ENCODE measurements around the gene NBEAL2. TPM values are rescaled to one million over a fixed set of nuclear protein-coding genes. Genes with fewer than 3 reads are reported as not detected.

NBEAL2 gene
- total RNA-seq, 1 donor from 2014 or later, result 14.8 TPM

DNA sequence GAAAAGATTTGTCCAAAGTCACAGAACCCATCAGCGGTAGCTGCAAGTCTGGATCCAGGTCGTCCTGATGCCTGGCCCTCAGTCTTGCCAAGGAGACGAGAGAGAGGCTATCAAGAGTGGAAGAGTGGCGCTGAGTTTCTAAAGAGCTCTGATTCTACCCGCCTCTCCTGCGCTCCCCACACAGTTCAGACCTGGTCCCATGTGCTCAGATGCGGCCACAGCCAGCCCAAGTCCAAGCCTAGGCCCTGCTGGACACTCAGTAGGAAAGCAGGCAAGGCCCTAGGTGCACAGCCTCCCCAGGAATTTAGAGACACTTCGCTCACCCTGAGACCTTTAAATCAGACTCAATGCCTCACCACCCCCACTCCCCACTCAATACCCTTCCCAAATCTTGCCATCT is 35.3 kb upstream of the NBEAL2 start:
- no peak for DNase-seq (ENCODE audit: low read depth)
- H2AFZ ChIP-seq (ENCODE audit: low read depth, low read length), result no peak overlapping the region
- TF ChIP-seq EZH2 (IDR thresholded peaks at IDR 0.05; ENCODE audit: insufficient read depth, low read length), result no peak
- TF ChIP-seq, protein P1, sequence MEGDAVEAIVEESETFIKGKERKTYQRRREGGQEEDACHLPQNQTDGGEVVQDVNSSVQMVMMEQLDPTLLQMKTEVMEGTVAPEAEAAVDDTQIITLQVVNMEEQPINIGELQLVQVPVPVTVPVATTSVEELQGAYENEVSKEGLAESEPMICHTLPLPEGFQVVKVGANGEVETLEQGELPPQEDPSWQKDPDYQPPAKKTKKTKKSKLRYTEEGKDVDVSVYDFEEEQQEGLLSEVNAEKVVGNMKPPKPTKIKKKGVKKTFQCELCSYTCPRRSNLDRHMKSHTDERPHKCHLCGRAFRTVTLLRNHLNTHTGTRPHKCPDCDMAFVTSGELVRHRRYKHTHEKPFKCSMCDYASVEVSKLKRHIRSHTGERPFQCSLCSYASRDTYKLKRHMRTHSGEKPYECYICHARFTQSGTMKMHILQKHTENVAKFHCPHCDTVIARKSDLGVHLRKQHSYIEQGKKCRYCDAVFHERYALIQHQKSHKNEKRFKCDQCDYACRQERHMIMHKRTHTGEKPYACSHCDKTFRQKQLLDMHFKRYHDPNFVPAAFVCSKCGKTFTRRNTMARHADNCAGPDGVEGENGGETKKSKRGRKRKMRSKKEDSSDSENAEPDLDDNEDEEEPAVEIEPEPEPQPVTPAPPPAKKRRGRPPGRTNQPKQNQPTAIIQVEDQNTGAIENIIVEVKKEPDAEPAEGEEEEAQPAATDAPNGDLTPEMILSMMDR (IDR thresholded peaks at IDR 0.05; ENCODE audit: insufficient read depth, low read depth, low read length), result no peak
- no peak overlapping the region for H3K27ac ChIP-seq (ENCODE audit: low read depth, low read length)
- peaks cover 55% of the 10 kb centered on the region for H3K4me1 Mint-ChIP-seq (ENCODE audit: low read depth, unreplicated experiment)
- H4K20me1 ChIP-seq (ENCODE audit: insufficient read depth, low read length), result peaks cover 98% of the 10 kb centered on the region
- H3K9me3 ChIP-seq (ENCODE audit: insufficient read depth, low read depth, low read length), result no peaks in the 10 kb centered on the region
- peaks cover 95% of the 10 kb centered on the region for H3K79me2 ChIP-seq (ENCODE audit: insufficient read depth, low read length)
- peaks cover 25% of the 10 kb centered on the region for H3K36me3 Mint-ChIP-seq (ENCODE audit: low read depth, unreplicated experiment)
- FAIRE-seq, result no peak
- no peak overlapping the region for H3K4me3 Mint-ChIP-seq (ENCODE audit: unreplicated experiment)
- H3K36me3 ChIP-seq (ENCODE audit: insufficient read depth, low read length), result no peaks in the 10 kb centered on the region
- no peak overlapping the region for H3K4me3 ChIP-seq (ENCODE audit: insufficient read depth, low read depth, low read length)
- H3K9ac ChIP-seq (ENCODE audit: low read length), result no peak overlapping the region
- H3K9me3 Mint-ChIP-seq (ENCODE audit: unreplicated experiment), result no peaks in the 10 kb centered on the region
- H3K27ac Mint-ChIP-seq (ENCODE audit: unreplicated experiment), result no peak overlapping the region
- H3K4me1 ChIP-seq (ENCODE audit: insufficient read depth, low read length), result peaks cover 34% of the 10 kb centered on the region
- no peaks in the 10 kb centered on the region for H3K27me3 ChIP-seq (ENCODE audit: insufficient read depth, low read length)
- H3K4me2 ChIP-seq (ENCODE audit: low read length), result peak overlapping the region; percentile 0
- no peaks in the 10 kb centered on the region for H3K27me3 Mint-ChIP-seq (ENCODE audit: low read depth, unreplicated experiment)

DNA sequence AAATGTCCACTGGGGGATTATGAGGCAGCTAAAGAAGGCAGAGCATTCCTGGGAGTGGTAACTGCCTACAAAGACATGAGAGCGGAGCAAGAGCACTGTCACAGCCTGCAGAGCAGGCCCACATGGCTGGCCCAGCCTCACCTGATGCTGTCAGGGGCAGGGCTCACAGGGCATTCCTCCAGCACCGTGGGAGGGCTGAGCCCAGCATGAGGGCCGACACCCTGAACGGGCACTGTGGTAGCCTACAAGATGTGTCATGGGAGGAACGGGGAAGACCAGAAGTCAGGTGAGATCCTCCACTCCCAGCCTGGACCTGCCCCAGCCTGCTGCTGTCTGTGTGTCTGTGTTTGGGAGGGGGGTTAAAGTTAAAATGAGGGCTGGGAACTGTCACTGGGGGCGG is 33.0 kb upstream of the NBEAL2 start:
- peaks cover 97% of the 10 kb centered on the region for H4K20me1 ChIP-seq (ENCODE audit: insufficient read depth, low read length)
- Mint-ChIP-seq H3K4me1 (ENCODE audit: low read depth, unreplicated experiment) (peaks cover 50% of the 10 kb centered on the region), H3K27me3 (ENCODE audit: low read depth, unreplicated experiment) (no peaks in the 10 kb centered on the region), H3K36me3 (ENCODE audit: low read depth, unreplicated experiment) (peaks cover 17% of the 10 kb centered on the region), H3K9me3 (ENCODE audit: unreplicated experiment) (no peaks in the 10 kb centered on the region), H3K27ac (ENCODE audit: unreplicated experiment) (peak overlapping the region; percentile 34), H3K4me3 (ENCODE audit: unreplicated experiment) (peak overlapping the region; percentile 34)
- no peak for DNase-seq (ENCODE audit: low read depth)
- H3K36me3 ChIP-seq (ENCODE audit: insufficient read depth, low read length), result no peaks in the 10 kb centered on the region
- H2AFZ ChIP-seq (ENCODE audit: low read depth, low read length), result no peak overlapping the region
- no peaks in the 10 kb centered on the region for H3K9me3 ChIP-seq (ENCODE audit: insufficient read depth, low read depth, low read length)
- H3K27ac ChIP-seq (ENCODE audit: low read depth, low read length), result no peak overlapping the region
- H3K4me2 ChIP-seq (ENCODE audit: low read length), result no peak overlapping the region
- peaks cover 38% of the 10 kb centered on the region for H3K4me1 ChIP-seq (ENCODE audit: insufficient read depth, low read length)
- FAIRE-seq, result no peak
- TF ChIP-seq, protein P1 (IDR thresholded peaks at IDR 0.05; ENCODE audit: insufficient read depth, low read depth, low read length), result no peak
- no peak for TF ChIP-seq EZH2 (IDR thresholded peaks at IDR 0.05; ENCODE audit: insufficient read depth, low read length)
- H3K4me3 ChIP-seq (ENCODE audit: insufficient read depth, low read depth, low read length), result no peak overlapping the region
- peaks cover 100% of the 10 kb centered on the region for H3K79me2 ChIP-seq (ENCODE audit: insufficient read depth, low read length)
- H3K9ac ChIP-seq (ENCODE audit: low read length), result no peak overlapping the region
- H3K27me3 ChIP-seq (ENCODE audit: insufficient read depth, low read length), result no peaks in the 10 kb centered on the region

GRCh38 chr3:46946856-46947545 is 32.5 kb upstream of the NBEAL2 start:
- Histone ChIP-seq H4K20me1 (ENCODE audit: insufficient read depth, low read length) (peaks cover 95% of the 10 kb centered on the region), H3K27me3 (ENCODE audit: insufficient read depth, low read length) (no peaks in the 10 kb centered on the region), H3K4me2 (ENCODE audit: low read length) (peak overlapping the region; percentile 30), H2AFZ (ENCODE audit: low read depth, low read length) (no peak overlapping the region), H3K79me2 (ENCODE audit: insufficient read depth, low read length) (peaks cover 98% of the 10 kb centered on the region), H3K4me3 (ENCODE audit: insufficient read depth, low read depth, low read length) (no peak overlapping the region), H3K9ac (ENCODE audit: low read length) (no peak overlapping the region), H3K36me3 (ENCODE audit: insufficient read depth, low read length) (no peaks in the 10 kb centered on the region), H3K9me3 (ENCODE audit: insufficient read depth, low read depth, low read length) (no peaks in the 10 kb centered on the region), H3K27ac (ENCODE audit: low read depth, low read length) (no peak overlapping the region), H3K4me1 (ENCODE audit: insufficient read depth, low read length) (peaks cover 38% of the 10 kb centered on the region)
- no peaks in the 10 kb centered on the region for H3K27me3 Mint-ChIP-seq (ENCODE audit: low read depth, unreplicated experiment)
- no peak overlapping the region for H3K4me3 Mint-ChIP-seq (ENCODE audit: unreplicated experiment)
- TF ChIP-seq, protein P1 (IDR thresholded peaks at IDR 0.05; ENCODE audit: insufficient read depth, low read depth, low read length), result no peak
- no peak for TF ChIP-seq EZH2 (IDR thresholded peaks at IDR 0.05; ENCODE audit: insufficient read depth, low read length)
- no peaks in the 10 kb centered on the region for H3K9me3 Mint-ChIP-seq (ENCODE audit: unreplicated experiment)
- DNase-seq (ENCODE audit: low read depth), result peak; percentile 51
- H3K4me1 Mint-ChIP-seq (ENCODE audit: low read depth, unreplicated experiment), result peaks cover 50% of the 10 kb centered on the region
- no peak overlapping the region for H3K27ac Mint-ChIP-seq (ENCODE audit: unreplicated experiment)
- FAIRE-seq, result no peak
- H3K36me3 Mint-ChIP-seq (ENCODE audit: low read depth, unreplicated experiment), result peaks cover 20% of the 10 kb centered on the region

Data from astrocyte (in vitro differentiated cells and primary cell).